ENCODE measurements around the gene SUGP1. TPM values are rescaled to one million over a fixed set of nuclear protein-coding genes. Genes with fewer than 3 reads are reported as not detected.

Gene SUGP1
- total RNA-seq, 1 donor, result 27.1 TPM

- H3K79me2 ChIP-seq (ENCODE audit: insufficient read depth, low read length), result no peaks in the 10 kb centered on the region
- H3K9me3 ChIP-seq (ENCODE audit: low read depth, low read length), result no peaks in the 10 kb centered on the region
- peaks cover 11% of the 10 kb centered on the region for H4K20me1 ChIP-seq (ENCODE audit: insufficient read depth, low read length)
- H2AFZ ChIP-seq (ENCODE audit: low read length), result no peak overlapping the region
- H3K27me3 ChIP-seq (ENCODE audit: insufficient read depth, low read length), result no peaks in the 10 kb centered on the region
- H3K4me3 ChIP-seq (ENCODE audit: insufficient read depth, low read length), result no peak overlapping the region
- no peak overlapping the region for H3K4me2 ChIP-seq (ENCODE audit: insufficient read depth, low read length)
- no peak overlapping the region for H3K27ac ChIP-seq (ENCODE audit: low read depth, low read length)
- no peak for TF ChIP-seq CTCF (IDR thresholded peaks at IDR 0.05; ENCODE audit: extremely low read depth, low read depth, low read length)
- H3K4me1 ChIP-seq (ENCODE audit: insufficient read depth, low read length), result peaks cover 8% of the 10 kb centered on the region
- DNase-seq (ENCODE audit: insufficient read length, low spot score, missing footprints), result peak; percentile 58
- peaks cover 76% of the 10 kb centered on the region for H3K36me3 ChIP-seq (ENCODE audit: insufficient read depth, low read length)
Measured at GRCh38 chr19:19345232-19345631, 24.9 kb upstream of the SUGP1 start.

- Histone ChIP-seq H3K79me2 (ENCODE audit: insufficient read depth, low read length) (no peaks in the 10 kb centered on the region), H3K4me1 (ENCODE audit: insufficient read depth, low read length) (peaks cover 8% of the 10 kb centered on the region), H3K4me2 (ENCODE audit: insufficient read depth, low read length) (no peak overlapping the region), H3K36me3 (ENCODE audit: insufficient read depth, low read length) (peaks cover 70% of the 10 kb centered on the region), H3K9me3 (ENCODE audit: low read depth, low read length) (no peaks in the 10 kb centered on the region), H3K27me3 (ENCODE audit: insufficient read depth, low read length) (no peaks in the 10 kb centered on the region), H3K4me3 (ENCODE audit: insufficient read depth, low read length) (no peak overlapping the region), H2AFZ (ENCODE audit: low read length) (no peak overlapping the region), H4K20me1 (ENCODE audit: insufficient read depth, low read length) (peaks cover 13% of the 10 kb centered on the region), H3K27ac (ENCODE audit: low read depth, low read length) (no peak overlapping the region)
- no peak for TF ChIP-seq CTCF (IDR thresholded peaks at IDR 0.05; ENCODE audit: extremely low read depth, low read depth, low read length)
- peak; percentile 71 for DNase-seq (ENCODE audit: insufficient read length, low spot score, missing footprints)
Measured at GRCh38 chr19:19343762-19344161, 23.5 kb upstream of the SUGP1 start.

GRCh38 chr19:19343016-19343362 lies 22.7 kb upstream of the SUGP1 start:
- Histone ChIP-seq H3K27ac (ENCODE audit: low read depth, low read length) (no peak overlapping the region), H4K20me1 (ENCODE audit: insufficient read depth, low read length) (peaks cover 15% of the 10 kb centered on the region), H3K27me3 (ENCODE audit: insufficient read depth, low read length) (no peaks in the 10 kb centered on the region), H2AFZ (ENCODE audit: low read length) (no peak overlapping the region), H3K36me3 (ENCODE audit: insufficient read depth, low read length) (peaks cover 71% of the 10 kb centered on the region), H3K4me2 (ENCODE audit: insufficient read depth, low read length) (no peak overlapping the region), H3K4me1 (ENCODE audit: insufficient read depth, low read length) (peaks cover 12% of the 10 kb centered on the region), H3K4me3 (ENCODE audit: insufficient read depth, low read length) (no peak overlapping the region), H3K9me3 (ENCODE audit: low read depth, low read length) (no peaks in the 10 kb centered on the region), H3K79me2 (ENCODE audit: insufficient read depth, low read length) (no peaks in the 10 kb centered on the region)
- TF ChIP-seq CTCF (IDR thresholded peaks at IDR 0.05; ENCODE audit: extremely low read depth, low read depth, low read length), result no peak
- DNase-seq (ENCODE audit: insufficient read length, low spot score, missing footprints), result peak; percentile 85

GRCh38 chr19:19342086-19343015 lies 22.0 kb upstream of the SUGP1 start:
- Histone ChIP-seq H3K4me3 (ENCODE audit: insufficient read depth, low read length) (no peak overlapping the region), H3K79me2 (ENCODE audit: insufficient read depth, low read length) (no peaks in the 10 kb centered on the region), H4K20me1 (ENCODE audit: insufficient read depth, low read length) (peaks cover 15% of the 10 kb centered on the region), H3K36me3 (ENCODE audit: insufficient read depth, low read length) (peaks cover 69% of the 10 kb centered on the region), H2AFZ (ENCODE audit: low read length) (no peak overlapping the region), H3K4me1 (ENCODE audit: insufficient read depth, low read length) (peaks cover 13% of the 10 kb centered on the region), H3K4me2 (ENCODE audit: insufficient read depth, low read length) (no peak overlapping the region), H3K27me3 (ENCODE audit: insufficient read depth, low read length) (no peaks in the 10 kb centered on the region), H3K27ac (ENCODE audit: low read depth, low read length) (no peak overlapping the region), H3K9me3 (ENCODE audit: low read depth, low read length) (no peaks in the 10 kb centered on the region)
- peak; percentile 82 for TF ChIP-seq CTCF (IDR thresholded peaks at IDR 0.05; ENCODE audit: extremely low read depth, low read depth, low read length)
- DNase-seq (ENCODE audit: insufficient read length, low spot score, missing footprints), result peak; percentile 98

All from osteoblast (primary cell).